LNCAP (cell line): ENCODE data around the gene FSD2.

ENCODE experiments used
- TF ChIP-seq, protein P1 (sequence below): fragments of 450-650 bp; IDR thresholded peaks from 2 replicates; pipeline ENCODE4 v1.5.1; 2017; ENCODE audit warnings: mild to moderate bottlenecking

FSD2 gene

GRCh38 chr15:82798531-82799166 is 7.2 kb downstream of the FSD2 start:
- TF ChIP-seq, protein P1, sequence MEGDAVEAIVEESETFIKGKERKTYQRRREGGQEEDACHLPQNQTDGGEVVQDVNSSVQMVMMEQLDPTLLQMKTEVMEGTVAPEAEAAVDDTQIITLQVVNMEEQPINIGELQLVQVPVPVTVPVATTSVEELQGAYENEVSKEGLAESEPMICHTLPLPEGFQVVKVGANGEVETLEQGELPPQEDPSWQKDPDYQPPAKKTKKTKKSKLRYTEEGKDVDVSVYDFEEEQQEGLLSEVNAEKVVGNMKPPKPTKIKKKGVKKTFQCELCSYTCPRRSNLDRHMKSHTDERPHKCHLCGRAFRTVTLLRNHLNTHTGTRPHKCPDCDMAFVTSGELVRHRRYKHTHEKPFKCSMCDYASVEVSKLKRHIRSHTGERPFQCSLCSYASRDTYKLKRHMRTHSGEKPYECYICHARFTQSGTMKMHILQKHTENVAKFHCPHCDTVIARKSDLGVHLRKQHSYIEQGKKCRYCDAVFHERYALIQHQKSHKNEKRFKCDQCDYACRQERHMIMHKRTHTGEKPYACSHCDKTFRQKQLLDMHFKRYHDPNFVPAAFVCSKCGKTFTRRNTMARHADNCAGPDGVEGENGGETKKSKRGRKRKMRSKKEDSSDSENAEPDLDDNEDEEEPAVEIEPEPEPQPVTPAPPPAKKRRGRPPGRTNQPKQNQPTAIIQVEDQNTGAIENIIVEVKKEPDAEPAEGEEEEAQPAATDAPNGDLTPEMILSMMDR, result no peak

DNA sequence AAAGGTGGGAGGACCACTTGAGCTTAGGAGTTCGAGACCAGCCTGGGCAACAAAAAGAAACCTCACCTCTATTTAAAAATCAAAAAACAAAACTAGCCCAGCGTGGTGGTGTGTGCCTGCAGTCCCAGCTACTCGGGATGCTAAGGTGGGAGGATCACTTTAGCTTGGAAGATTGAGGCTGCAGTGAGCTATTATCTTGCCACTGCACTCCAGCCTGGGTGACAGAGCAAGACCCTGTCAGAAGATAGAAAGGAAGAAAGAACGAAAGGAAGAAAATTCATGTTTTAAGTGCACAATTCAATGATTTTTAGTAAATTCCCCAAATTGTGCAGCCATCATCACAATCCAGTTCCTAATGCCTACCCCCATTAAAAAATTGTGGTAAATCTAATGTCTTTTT is 7.8 kb downstream of the FSD2 start:
- TF ChIP-seq, protein P1, result no peak

GRCh38 chr15:82793737-82794136 is 12.1 kb downstream of the FSD2 start:
- TF ChIP-seq, protein P1, result no peak

DNA sequence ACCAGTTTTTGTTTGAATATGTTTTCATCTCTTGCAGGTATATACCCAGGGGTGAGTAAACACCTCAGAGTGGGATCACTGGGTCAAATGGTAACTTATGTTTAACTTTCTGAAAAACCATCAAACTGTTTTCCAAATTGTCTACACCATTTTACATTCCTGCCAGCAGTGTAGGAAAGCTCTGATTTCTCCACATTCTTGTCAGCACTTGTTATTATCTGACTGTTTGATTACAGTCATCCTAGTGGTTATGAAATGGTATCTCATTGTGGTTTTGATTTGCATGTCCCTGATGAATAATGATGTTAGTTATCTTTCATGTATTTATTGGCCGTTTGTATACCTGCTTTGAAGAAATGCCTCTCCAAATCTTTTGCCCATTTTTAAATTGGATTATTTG is 13.8 kb downstream of the FSD2 start:
- TF ChIP-seq, protein P1, result no peak

DNA sequence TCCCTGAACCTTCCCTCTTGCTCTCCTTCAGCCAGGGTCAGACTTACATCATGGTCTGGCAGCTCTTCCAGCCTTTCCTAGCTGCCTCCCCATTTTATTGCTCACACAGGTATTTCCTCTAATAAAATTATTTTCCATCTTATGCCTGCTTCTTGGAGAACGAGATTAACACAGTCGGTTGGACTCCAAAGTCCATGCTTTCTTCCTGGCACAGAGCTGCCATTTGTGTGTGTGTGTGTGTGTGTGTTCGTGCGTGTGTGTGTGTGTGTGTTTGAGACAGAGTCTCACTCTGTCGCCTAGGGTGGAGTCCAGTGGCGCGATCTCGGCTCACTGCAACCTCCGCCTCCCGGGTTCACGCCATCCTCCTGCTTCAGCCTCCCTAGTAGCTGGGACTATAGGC is 15.5 kb downstream of the FSD2 start:
- TF ChIP-seq, protein P1, result no peak

DNA sequence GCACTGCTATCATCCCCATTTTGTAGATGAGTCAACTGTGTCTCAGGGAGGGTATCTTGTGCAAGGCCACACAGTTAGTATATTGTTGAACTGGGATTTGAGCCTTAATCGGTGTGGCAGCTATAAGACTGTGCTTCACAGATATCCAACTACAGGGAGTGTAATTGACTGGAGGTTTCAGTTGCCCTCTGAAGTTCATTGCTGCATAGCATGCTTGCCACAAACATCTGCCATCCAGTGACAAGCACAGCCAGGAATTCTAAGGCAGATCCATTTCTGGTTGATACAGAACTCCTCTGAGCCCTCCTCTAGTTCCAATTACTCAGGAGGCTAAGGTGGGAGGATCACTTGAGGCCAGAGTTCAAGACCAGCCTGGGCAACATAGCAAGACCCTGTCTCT is 16.4 kb downstream of the FSD2 start:
- TF ChIP-seq, protein P1, result no peak

DNA sequence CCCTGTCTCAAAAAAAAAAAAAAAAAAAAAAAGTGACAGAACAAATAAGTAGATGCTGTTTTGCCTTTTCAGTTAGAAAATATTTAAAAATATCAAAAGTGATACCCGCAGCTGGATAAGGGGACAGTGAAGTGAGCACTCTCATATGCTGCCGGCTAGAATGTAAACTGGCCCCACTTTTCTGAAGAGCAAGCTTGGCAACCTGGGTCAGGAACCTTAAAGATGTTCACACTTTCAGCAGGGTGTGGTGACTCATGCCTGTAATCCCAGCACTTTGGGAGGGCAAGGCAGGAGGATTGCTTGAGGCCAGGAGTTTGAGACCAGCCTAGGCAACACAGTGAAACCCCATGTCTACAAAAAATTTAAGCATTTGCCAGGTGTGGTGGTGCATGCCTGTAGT is 17.4 kb downstream of the FSD2 start:
- TF ChIP-seq, protein P1, result no peak

DNA sequence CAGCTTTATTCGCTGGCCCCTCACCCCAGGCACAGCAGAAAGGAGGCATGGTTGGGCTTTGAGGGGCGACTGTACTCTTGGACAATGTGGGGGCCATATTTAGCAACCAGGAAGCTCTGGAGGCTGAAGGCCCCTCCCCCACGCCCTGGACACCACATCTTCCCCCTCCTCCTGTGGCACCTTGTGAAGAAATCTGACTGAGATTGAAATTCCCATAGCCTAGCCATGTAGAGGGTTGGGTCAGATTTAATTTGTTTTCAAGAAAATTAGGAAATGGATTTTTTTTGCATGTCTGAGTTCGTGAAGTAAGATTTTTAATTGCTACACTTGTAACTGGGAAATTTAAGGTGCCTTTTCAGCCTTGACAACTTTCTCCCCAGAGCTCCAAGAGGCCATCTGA is 24.5 kb downstream of the FSD2 start:
- TF ChIP-seq, protein P1, result no peak
